HG03060 (cell line): ENCODE results near the gene SMARCC1.

Experiments
- ATAC-seq: cut with Tn5 transposase; IDR thresholded peaks from one replicate; pipeline ENCODE4 v1.9.1; 2021; ENCODE audit warnings: low read depth, moderate number of reproducible peaks; ENCODE audit not compliant: unreplicated experiment

Gene SMARCC1

GRCh38 chr3:47567149-47567548, 214.5 kb downstream of the SMARCC1 start:
- ATAC-seq = no peak

- no peak for ATAC-seq
These were observed 215.0 kb downstream of the SMARCC1 start for GRCh38 chr3:47566667-47567066.

- no peak for ATAC-seq
These were observed 215.8 kb downstream of the SMARCC1 start for GRCh38 chr3:47565734-47566550.

DNA sequence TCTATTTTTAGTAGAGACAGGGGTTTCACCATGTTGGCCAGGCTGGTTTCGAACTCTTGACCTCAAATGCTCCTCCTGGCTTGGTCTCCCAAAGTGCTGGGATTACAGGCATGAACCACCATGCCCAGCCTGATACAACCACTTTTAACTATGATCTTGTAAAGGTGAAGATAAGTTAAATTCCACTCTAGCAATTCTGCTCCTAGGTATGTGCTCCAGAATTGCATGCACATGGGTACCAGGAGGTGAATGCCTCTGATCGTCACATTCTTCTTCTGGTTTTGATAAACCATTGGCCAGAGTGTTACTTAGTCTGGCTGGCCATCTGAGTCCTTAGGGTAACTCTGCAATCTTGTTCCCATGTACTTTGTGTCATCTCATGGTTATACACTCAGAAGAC, 225.3 kb downstream of the SMARCC1 start:
- no peak for ATAC-seq

DNA sequence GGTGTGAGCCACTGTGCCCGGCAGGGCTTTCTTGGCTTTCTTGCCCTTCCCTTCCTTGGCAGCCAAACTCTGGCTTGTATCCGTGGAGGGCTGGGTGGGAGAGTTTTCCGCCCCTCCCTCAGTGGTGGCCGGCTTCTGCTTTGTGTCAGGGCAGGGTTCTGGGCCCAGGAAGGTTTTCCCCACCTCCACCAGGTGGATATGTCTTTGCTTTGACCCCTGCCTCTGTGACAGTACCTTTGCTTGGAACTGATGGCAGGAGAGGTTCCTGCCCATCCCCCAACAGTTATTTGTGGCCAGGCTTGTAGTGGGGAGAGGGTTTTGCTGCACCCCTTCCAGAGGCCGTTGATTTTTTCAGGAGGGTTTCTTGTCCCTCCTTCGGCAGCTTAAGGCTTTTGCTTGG, 227.4 kb downstream of the SMARCC1 start:
- ATAC-seq = no peak

- ATAC-seq = no peak
These were observed 228.3 kb downstream of the SMARCC1 start for GRCh38 chr3:47553407-47553806.

DNA sequence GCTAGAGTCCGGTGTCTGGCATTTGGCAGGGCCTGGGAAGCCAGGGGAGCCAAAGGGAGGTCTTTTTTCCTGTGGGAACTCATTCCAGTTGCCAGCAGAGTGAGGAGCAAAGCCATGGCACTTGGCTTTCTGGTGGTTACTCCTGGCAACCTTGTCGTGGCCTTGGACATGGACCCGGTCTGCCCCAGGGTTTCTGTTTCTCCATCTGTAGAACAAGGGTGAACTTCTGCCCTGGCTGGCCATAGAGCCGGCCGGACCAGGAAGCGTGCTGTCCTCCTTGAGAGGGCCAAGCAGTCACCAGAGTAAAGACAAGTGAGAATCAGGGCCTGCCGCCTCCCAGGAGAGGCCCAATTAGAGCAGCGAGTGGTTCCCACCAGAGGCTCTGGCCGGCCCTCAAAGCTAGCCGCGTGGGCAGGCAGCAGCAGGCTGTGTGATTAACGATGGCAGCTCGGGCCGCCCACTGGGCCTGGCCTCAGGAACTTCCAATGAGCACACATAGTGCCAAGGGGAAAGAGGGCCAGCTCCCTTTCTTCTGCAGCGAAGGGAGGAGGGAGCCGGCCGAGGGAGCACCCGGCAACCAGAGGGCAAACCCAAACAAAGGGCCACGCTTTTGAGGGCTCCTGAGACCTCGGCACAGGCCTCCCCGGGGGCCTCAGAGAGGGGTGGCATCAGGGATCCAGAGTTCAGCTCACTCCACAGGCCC, 239.1 kb downstream of the SMARCC1 start:
- ATAC-seq = no peak

DNA sequence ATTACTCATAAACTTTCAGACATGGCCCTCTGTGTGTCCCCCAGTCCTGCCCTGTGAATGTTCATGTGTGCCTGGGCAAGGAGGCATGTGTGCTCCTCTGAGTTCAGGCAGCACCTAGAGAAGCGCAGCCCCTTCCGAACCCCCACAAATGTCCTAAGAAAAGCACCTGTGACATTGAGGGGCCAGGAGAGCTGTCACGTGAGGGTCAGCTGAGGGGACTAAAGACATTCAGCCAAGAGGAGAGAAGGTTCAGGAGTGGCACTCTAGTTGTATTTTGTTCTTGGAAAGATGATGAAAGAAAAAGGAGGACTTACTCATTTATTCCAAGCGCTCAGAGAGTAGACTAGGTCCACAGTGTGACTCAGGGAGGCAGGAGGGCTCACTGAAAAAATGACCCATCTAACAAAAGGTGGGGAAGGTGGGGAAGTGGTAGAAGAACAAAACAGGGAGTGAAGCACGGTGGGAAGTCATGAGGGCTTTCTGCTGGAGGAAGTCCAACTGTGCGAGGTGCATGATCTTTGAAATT, 240.0 kb downstream of the SMARCC1 start:
- no peak for ATAC-seq

DNA sequence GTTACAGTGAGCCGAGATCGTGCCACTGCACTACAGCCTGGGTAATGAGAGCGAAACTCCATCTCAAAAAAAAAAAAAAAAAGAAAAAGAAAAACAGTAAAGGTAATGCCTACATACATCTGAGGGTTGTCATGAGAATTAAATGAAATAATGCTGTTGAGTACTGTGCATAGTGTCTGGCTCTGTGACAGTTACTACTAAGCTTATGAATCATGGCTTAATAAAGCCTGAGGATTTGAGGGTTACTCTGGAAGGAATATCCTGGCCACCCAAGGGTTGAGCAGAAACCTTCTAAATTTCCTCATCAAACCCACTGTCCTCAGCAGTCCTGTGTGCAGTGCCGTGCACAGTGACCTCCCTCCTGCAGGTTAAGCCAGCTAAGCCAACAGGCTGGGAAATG, 241.4 kb downstream of the SMARCC1 start:
- ATAC-seq = no peak

- no peak for ATAC-seq
These were observed 244.7 kb downstream of the SMARCC1 start for GRCh38 chr3:47536967-47537366.

DNA sequence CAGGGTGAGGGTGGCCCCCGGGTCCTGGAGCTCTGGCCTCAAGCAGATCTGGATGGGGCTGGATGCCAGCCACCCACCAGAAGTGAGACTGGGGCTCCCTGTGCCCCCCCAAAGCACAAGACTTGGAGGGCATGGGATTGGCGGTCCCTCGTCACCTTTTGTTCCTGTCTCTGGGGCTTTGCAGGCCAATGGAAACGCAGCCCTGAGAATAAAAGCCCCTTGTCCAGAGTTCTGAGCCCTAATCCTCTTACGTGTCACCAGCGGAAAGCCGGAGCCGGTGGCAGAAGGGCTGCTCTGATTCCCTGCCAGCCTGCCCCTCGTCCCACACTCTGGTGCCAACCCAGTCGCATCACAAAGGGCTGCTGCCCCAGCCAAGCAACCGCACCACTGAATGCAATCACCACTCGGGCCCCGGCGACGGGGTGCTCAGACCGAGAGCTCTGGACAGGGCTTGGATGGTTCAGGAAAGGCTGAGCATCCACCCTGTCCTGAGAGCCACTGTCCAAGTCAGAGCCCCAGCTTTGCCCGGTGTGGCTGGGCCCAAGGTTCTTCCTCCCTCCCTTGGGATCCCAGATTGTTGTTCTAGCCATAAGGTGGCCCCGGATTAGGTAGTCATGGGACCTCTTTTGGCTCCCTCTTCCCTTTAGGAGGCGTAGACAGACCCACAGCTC, 245.3 kb downstream of the SMARCC1 start:
- no peak for ATAC-seq
